SIG-M5 (cell line): Measurements from ENCODE around the gene PSMC4.
A peak's percentile ranks its signal among the peaks of the same experiment; 100 is the strongest.

Experiments used
- DNase-seq: peaks from one replicate; lab custom pipeline; 2025; lab: John Stamatoyannopoulos, UW

Gene PSMC4

DNA sequence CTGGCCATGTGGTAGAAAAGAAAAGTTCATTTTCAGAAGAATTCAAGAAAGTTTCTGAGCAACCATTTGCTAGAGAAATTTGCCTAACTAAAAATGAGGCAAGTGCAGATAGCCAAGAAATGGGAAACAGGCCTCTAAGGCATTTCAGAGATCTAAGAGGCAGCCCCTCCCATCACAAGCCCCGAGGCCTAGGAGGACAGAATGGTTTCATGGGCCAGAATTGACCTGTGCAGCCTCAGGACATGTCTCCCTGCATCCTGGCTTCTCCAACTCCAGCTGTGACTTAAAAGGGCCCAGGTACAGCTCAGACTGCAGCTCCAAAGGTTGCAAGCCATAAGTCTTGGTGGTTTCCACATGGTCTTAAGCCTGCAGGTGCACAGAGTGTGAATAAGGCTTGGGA lies 22.6 kb downstream of the PSMC4 start:
- no peak for DNase-seq

DNA sequence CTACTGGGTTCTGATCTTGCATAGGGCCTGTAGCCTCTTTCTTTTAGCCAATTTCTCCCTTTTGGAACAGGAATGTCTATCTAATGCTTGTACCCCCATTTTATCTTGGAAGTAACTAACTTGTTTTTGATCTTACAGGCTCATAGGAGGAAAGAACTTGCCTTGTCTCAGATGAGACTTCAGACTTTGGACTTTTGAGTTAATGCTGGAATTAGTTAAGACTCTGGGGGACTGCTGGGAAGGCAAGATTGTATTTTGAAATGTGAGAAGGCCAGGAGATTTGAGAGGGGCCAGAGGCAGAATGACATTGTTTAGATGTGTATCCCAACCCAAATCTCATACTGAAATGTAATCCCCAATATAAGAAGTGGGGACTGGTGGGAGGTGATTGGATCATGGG lies 23.4 kb downstream of the PSMC4 start:
- no peak for DNase-seq

DNA sequence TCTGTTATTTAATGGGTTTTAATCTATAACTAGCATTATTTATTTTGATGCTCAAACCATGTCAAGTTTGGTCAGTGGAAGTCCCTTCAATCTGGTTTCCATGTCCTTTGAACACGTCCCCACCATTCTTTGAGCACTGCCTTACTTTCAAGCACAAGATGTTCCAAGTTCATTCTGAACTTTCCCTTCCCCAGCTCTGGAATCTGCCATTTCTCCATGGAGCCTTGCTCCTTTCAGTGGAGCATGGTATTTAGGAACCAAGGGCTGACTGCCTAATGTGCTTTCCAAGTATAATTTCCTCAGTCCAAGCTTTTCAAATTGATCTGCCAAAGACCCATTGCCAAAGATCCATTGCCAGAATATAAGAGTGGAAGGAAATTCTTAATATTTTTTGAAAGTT lies 24.8 kb downstream of the PSMC4 start:
- no peak for DNase-seq

- DNase-seq = no peak
Observed at GRCh38 chr19:39996218-39996810, 25.3 kb downstream of the PSMC4 start.

GRCh38 chr19:39996811-39997637 lies 26.1 kb downstream of the PSMC4 start, which contains the start of gene ZNF546:
TSS of gene ZNF546 (plus strand) at chr19:39997060. CDS start at chr19:39998327, 1,267 bp downstream.
- DNase-seq = peak; percentile 39

GRCh38 chr19:39997638-39998216 lies 26.8 kb downstream of the PSMC4 start:
- no peak for DNase-seq

DNA sequence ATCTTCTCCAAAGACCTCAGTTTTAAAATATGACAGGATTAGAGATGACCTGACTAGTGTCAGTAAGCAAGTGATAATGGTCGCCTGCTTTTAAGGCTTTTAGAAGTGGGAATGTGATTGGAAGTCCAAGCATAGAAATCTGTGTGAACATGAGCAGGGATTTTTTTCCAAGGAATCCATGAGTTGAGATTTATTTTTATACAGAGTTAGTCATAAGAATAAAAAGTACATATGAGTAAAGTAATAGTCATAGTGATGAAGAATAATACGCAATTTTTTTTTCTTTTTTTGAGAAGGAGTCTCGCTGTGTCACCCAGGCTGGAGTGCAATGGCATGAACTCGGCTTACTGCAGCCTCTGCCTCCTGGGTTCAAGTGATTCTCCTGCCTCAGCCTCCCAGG lies 27.5 kb downstream of the PSMC4 start:
- no peak for DNase-seq

GRCh38 chr19:40005691-40006272 lies 34.8 kb downstream of the PSMC4 start:
- no peak for DNase-seq

DNA sequence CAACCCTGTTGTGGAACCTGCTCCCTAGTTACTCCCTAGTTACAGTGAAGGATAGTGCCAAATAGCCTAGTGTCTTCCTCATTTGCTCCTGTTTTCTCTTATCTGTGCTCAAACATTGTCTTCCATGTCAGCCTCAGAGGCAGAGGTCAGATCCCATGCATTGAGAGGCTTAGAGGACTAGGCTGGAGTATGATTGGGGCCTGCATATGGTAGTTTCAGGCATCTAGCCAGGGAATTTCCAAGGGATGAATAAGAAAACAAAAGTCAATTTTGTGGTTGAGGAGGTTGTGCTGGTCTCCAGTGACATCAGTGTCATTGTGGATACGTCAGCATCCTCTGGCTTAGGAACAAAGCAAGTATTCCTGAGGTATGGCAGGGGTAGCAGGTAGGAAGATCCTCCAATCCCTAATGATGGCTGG lies 35.3 kb downstream of the PSMC4 start:
- DNase-seq = no peak

DNA sequence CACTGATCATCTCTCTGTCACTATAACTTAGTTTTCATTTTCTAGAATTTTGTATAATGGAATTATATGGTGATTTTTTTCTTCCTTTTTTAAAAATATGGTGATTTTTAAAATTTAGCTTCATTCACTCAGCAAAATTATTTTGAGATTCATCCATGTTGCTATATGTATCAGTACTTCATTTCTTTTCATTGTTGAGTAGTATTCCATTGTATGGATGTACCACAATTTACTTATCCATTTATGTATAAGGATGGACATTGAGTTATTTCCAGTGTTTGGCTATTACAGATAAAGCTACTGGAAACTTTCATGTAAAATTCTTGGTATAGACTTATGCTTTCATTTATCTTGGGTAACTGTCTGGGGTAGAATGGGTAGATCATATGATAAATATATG lies 38.7 kb downstream of the PSMC4 start:
- DNase-seq = no peak

DNA sequence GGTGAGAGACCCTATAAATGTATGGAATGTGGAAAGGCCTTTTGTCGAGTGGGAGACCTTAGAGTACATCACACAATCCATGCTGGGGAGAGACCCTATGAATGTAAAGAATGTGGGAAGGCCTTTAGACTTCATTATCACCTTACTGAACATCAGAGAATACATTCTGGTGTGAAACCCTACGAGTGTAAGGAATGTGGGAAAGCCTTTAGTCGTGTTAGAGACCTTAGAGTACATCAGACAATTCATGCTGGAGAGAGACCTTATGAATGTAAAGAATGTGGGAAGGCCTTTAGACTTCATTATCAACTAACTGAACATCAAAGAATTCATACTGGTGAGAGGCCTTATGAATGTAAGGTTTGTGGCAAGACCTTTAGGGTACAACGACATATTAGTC lies 43.0 kb downstream of the PSMC4 start:
- DNase-seq = no peak

GRCh38 chr19:40023969-40024368 lies 53.0 kb downstream of the PSMC4 start:
- DNase-seq = no peak

- no peak for DNase-seq
Observed at GRCh38 chr19:40025938-40026596, 55.1 kb downstream of the PSMC4 start.

GRCh38 chr19:40026597-40026970 lies 55.6 kb downstream of the PSMC4 start:
- no peak for DNase-seq
